Measurements from ENCODE around the gene CFAP119.
"Not testable (repeated sequence)": the region's sequence is repeated elsewhere in the genome, so short reads cannot be mapped to it uniquely, and the experiment has no call there.

Gene CFAP119

DNA sequence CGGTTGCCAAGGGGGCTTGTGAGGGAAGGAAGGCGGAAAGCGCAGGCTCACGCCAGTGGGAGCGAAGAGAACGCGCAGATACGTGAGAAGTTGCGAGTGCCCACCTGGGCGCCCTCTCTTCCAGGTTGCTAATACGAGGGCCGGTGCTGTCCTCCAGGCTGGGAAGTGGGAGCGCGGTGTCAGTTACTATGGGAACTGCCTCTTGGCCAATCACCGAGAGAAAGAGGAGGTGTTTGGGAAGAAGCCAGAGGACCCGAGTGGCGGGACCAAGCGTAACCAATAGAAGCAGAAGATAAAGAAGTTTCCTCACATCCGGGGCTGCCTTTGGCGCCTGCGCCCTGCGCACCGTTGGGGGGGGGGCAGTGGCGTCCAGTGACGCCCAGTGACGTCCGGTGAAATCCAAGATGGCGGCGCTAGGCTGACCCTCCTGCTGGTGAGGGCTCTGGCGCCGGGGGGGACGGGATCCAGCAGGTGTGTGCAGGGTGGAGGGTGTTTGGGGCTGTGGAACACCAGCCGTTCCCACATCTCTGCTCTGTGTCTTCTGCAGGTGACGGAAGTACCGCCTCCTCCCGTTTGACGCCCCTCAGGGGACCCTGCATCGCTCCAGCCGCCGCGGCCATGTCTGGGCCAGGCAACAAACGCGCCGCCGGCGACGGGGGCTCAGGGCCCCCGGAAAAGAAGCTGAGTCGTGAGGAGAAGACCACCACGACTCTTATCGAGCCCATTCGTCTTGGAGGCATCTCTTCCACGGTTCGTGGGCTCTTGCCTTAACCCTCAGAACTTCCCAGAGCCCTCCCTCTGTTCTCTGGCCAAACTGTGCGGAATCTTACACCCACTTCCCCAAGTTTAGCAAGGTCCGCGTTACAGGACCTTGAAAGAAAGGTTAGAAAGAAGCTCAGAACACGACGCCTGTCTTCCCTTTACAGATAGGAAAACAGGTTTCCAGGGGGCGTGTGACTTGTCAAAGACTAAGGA, at the start of gene CFAP119, which contains the start of gene RNF40:
Gene CFAP119 (minus strand): TSS at position 135 of the 975 bp plus-strand sequence. CDS start 314 bp downstream, outside the sequence.
Gene RNF40 (plus strand): TSS at position 395 of the 975 bp plus-strand sequence. CDS start 224 bp downstream, at position 619.
- DNase-seq = peak; percentile 76

DNA sequence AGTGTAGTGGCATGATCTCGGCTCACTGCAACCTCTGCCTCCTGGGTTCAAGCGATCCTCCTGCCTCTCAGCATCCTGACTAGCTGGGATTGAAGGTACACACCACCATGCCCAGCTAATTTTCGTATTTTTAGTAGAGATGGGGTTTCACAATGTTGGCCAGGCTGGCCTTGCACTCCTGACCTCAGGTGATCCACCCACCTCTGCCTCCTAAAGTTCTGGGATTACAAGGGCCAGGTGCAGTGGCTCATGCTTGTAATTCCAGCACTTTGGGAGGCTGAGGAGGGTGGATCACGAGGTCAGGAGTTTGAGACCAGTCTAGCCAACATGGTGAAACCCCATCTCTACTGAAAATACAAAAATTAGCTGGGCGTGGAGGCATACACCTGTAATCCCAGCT, 47.8 kb upstream of the CFAP119 start:
- not testable (repeated sequence) for DNase-seq

DNA sequence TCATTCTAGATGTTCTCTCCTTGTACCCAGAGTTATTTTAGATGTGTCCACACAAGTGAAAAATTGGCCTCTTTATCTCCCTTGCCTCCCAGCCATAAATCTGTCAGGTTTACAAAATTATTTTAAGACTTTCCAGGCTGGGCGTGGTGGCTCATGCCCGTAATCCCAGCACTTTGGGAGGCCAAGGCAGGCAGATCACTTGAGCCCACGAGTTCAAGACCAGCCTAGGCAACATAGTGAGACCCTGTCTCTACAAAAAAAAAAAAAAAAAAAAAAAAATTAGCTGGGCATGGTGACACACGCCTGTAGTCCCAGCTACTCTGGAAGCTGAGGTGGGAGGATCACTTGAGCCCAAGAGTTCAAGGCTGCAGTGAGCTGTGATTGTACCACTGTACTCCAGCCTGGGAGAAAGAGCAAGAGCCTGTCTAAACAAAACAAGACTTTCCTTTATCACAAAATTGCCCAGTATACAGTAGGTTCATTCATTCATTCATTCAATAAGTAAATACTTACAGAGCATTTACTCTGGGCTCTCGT, 47.1 kb upstream of the CFAP119 start:
- DNase-seq = not testable (repeated sequence)

DNA sequence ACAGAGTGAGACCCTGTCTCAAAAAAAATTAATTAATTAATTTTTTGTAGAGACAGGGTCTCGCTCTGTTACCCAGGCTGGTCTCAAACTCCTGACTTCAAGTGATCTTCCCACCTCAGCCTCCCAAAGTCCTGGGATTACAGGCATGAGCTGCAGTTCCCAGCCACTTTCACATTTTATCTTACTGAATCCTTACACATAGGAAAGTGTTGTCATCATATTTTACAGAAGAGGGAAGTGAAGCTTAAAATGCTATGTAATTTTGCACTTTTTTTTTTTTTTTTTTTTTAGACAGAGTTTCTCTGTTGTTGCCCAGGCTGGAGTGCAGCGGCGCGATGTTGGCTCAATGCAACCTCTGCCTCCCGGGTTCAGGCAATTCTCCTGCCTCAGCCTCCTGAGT, 46.3 kb upstream of the CFAP119 start:
- DNase-seq = no peak

DNA sequence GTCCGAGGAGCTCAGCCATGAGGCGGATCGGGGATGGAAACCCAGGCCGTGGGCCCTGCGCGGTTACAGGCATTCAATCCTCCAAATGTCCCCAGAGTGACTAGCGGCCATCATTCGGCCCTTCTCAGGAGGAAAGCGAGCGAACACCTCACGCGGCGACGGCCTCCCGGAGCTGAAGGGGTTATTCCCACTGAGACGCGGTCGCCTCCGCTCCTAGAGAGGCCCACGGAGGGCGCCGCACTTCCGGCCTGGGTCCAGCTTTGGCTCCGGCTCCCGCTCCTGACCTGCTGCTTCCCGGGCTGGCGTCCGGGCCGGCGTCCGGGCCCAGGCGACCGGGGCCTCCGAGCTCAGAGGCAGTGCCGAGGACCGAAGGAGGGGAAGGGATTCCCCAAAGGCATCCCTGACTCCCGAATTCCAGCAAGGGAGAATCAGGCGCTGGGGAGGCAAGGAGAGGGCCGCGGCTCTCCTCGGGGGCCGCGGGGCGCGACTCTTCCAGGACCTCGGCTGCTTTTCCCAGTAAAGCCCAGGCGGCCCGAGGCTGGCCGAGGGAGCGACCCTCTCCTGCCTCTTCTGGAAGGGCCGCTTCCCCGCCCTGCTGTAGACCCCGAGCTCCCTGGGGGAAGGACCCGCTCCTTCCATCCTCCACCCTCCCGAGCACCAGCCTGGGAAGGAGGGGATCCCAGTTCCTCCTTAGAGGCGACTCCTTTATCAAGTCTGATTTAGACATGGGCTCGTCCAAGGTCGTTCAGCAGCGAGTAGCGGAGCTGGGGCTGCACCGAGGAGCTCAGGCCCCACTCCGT, 43.7 kb upstream of the CFAP119 start:
- DNase-seq = peak; percentile 33

DNA sequence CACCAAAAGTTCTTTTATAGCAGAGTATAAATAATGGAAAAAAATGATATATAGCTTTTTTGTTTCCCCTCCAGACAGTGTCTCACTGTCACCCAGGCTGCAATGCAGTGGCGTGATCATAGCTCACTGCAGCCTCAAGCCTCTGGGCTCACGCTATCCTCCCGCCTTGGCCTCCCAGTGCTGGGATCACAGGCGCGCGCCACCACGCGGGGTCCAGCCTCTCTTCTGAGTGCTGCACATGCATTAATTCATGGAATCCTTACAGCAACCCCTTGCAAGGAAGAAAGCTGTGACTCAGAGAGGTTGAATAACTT, 43.2 kb upstream of the CFAP119 start:
- DNase-seq = no peak

DNA sequence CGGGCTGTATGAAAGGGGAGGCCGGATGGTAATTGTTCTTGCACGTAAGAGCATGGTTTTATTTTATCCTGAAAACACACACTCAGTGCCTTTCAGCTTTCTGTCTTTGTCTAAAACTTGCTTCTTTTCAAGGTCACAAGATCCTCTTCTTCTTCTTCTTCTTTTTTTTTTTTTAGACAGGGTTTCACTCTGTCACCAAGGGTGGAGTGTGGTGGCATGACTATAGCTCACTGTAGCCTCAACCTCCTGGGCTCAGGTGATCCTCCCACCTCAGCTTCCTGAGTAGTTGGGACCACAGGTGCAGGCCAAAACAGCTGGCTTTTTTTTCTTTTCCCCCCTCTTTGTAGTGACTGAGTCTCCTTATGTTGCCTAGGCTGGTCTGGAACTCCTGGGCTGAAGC, 41.1 kb upstream of the CFAP119 start:
- DNase-seq = no peak

DNA sequence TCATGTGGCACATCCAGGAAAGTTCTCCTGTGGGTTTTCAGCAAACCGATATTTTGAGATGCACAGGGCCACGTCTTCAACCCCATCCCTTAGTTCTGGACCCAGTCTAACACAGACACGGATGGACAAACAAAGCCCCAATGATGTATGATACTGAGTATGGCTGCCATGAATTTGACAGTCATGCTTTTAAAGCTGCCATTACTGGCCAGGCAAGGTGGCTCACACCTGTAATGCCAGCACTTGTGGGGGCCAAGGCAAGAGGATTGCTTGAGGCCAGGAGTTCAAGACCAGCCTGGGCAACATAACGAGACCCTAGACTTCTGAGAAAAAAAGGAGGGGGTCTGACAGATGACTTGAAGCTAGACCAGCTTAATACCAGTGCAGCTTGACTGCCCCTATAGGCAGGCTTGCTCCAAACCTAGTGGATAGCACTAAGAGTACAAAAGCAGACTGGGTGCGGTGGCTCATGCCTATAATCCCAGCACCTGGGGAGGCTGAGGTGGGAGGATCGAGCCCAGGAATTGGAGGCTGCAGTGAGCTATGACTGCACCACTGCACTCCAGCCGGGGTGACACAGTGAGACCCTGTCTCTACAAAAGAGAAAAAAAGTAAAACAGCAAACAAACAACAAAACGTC, 35.9 kb upstream of the CFAP119 start:
- no peak for DNase-seq

DNA sequence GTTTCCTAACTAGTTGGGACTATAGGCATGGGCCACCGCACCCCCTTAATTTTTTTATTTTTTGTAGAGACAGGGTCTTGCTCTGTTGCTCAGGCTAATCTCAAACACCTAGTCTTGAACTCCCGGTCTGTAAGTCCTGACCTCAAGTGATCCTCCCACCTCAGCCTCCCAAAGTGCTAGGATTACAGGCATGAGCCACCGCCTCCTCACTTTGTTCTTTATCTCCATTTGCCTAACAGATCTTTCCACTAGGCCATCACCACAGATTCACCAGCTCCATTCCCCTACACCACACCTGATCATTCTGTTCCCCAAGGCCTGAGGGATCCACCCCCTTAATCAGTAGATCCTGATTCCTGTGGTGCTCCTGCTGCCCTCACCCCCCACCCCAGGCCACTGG, 32.8 kb upstream of the CFAP119 start:
- DNase-seq = no peak

DNA sequence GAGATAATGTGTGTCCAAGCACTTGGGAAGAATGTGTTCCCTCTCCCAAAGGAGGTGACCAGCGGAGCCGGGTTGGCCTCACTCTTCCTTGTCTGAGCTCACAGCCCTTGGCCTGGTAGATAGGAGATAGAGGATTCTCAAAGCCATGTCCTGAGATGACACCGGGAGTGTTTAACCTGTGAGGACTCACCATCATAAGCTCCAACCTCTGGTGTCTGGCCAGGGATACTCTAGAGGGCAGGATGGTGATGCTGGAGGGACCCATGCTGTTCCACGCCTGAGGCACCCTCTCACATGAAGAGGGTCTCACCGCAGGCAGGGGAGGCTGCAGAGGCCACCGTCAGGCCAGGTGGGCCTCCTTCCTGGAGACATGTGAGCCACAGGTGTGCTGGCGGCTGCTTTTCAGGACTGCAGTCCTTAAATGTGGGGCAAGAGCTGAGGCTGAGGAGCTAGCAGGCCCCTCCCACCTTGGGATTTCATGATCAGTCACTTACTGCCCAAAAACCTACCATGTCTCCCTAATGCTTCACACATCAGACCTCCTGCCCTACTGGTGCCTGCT, 31.7 kb upstream of the CFAP119 start:
- no peak for DNase-seq

DNA sequence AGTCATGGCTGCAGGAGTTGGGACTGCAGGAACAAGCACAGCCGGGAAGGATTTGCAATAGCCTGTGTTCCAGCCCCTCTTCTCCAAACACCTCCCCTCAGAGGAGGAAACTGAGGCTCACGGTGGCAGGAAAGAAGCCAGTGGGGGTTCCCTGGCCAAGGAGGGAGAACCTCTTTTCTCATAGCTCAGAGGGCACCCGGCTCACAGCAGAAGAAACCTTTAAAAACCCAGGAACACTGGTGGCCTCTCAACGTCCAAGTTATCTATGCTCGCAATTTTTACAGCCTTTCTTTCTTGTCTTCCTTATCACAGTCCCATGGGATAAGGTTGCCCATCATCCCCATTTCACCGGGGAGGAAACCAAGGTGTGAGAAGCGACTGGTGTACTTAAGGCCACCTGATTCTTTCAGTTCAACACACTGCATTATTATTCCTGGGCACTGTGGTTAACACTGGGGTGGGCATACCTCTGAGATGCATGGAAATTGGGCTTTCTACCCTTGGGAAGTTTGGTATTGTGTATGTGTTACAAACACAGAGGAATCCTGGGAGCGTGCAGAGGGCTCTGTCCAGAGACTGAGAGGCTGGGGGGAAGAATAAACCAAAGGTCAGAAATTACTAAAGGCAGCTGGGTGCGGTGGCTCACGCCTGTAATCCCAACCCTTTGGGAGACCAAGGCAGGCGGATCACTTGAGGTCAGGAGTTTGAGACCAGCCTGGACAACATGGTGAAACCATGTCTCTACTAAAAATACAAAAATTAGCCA, 25.9 kb upstream of the CFAP119 start:
- DNase-seq = no peak

DNA sequence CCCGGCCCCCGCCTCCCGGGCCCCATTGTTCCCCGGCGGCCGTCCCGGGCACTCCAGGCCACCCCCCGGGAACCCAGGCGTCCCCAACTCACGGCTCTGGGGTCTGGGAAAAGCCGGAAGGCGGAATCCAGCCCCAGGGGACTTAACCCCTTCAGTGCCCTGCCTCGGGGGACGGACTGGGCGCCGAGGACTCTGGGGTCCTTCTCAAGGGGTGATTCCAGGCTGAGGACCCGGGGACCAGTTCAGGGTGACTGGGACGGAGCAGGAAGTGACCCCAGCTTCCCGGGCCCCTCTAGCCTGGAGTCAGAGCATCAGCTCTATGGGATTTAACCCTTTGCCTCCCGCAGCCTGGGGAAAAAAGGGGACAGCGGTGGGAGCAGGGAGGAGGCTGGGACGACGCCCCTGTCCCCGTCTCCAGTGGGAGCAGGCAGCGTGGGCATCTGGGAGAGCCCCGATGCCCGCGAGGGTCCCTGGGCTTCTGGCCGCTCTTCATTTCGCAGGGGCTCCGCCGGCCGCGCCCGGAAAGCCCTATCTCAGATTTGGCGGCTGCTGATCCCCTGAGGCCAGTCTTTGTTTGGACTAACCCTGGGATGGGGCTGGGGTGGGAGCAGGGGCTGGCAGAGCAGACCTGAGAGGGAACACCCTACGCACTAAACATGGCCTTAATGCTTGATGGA, 25.2 kb upstream of the CFAP119 start, which contains the start of gene ZNF629:
Gene ZNF629 (minus strand): TSS at position 270 of the 677 bp plus-strand sequence. CDS start 2,723 bp downstream, outside the sequence.
- DNase-seq = no peak

DNA sequence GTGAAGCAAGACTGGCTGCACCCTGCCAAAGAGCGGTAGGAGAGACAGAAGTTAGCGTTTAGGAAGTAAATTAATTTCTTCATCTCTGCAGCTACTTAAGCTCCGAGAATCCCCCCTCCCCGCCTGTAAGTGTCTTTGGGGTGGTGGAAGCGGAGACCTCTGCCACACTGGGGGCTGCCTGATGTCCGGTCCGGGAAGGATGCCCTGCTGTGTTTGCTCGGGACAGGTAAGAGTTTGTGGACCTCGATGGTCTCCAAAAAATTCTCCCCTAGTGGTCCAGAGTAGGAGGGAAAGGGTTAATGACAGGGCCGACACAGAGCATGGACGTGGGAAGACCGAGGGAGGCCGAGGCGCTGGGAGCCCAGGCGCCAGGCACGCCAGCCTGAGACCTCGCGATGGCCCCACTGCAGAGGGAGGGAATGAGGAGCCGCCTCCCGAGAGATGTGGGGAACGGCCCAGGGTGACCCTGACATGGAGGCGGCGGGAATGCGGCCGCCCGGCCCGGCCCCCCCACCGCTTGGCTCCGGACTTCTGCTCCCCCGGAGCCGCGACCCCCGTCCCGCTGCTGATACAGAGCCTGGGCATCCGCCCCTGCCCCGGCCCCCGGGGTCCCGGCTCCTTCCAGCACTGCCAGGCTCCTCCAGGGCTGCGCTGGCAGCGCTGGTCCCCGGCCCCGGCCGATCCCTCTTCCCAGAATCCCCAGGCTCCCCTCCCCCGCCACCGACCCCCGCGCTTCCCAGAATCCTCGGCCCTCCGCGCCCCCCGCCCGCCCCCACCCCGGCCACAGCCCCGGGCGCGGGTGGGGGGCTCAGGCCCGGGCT, 24.5 kb upstream of the CFAP119 start:
- DNase-seq = no peak

DNA sequence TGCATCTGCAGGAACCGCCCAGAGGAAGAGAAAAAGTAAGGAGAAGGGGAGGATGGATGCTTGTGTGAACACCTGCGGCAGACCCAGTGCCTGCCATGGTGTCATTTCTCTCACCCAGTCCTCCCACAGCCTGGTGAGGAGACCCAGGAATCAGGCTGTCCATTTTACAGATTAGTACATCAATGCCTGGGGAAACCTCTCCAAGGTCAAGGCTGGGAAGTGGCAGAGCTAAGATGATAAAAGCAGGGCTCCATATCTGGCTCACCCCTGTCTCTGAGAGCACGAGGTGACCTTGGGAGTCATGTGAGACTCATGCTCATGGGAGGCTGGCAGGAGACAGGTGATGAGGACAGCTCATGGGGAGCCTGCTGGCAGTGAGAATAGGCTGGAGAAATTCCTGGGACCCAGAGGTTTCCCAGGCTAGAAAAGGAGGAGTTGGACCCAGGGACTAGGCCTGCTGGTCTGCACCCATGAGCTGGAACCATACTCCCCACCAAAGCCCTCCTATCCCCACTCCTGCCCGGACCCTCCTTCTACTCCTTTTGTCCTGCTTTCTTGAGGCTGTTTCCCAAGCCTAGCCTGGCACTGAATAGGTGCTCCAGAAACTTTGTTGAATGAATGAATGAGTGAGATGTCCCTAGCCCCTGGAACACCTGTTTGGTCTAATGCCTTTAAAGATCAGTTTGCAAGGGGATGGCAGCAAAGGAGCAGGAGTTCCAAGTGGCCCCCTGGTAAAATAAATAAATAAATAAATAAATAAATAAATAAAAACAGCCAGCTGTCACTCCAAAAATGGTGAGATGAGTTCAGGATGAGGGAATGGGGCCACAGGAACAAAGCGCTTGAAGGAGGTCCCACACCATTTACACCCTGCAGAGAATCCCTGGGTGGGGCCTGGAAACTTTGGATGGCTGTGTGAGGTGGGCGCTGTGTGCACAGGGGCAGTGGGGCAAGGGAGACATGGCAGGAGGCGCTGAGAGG, 23.6 kb upstream of the CFAP119 start:
- DNase-seq = no peak

DNA sequence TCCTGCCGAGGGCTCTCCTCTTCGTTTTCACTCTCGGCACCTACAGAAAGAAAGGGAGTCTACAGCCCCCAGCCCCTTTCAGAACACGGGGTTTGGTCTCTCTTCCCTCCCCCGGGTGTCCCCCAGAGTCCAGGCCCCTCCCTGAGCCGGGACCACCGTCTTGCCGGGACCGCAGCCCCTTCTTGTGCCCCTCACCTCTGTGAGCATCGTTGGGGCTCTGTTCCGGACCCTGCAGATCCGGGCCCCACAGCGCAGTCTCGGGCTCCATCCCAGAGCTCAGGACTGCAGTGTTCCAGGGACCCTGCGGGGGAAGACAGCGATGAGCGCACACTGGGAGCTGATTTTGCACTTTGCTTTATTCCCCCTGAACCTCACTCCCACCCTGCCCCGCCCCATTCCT, 22.4 kb upstream of the CFAP119 start:
- DNase-seq = no peak

DNA sequence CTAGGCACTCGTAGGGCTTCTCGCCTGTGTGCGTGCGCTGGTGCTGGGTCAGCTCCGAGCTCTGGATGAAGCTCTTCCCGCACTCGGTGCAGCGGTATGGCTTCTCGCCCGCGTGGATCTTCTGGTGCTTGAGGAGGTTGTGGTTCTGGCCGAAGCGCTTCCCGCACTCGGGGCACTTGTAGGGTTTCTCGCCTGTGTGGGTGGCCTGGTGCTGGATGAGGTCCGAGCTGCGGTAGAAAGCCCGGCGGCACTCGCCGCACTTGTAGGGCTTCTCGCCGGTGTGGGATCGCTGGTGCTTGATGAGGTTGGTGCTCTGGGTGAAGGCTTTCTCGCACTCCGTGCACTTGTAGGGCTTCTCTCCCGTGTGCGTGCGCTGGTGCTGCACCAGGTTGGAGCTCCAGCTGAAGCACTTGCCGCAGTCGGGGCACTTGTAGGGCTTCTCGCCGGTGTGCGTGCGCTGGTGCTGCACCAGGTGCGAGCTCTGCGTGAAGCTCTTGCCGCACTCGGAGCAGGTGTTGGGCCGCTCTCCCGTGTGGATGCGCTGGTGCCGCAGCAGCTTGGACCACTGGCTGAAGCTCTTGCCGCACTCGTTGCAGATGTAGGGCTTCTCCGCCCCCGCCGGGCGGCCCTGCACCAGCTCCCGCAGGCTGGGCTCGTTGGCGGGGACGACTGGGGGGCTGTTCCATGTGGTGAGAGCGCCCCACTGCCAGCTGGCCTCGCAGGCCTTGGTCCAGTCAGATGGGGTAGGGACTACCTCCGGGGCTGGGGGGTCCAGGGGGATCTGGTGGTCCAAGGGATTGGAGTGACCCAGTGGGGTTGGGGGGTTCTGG, 21.6 kb upstream of the CFAP119 start:
- no peak for DNase-seq

DNA sequence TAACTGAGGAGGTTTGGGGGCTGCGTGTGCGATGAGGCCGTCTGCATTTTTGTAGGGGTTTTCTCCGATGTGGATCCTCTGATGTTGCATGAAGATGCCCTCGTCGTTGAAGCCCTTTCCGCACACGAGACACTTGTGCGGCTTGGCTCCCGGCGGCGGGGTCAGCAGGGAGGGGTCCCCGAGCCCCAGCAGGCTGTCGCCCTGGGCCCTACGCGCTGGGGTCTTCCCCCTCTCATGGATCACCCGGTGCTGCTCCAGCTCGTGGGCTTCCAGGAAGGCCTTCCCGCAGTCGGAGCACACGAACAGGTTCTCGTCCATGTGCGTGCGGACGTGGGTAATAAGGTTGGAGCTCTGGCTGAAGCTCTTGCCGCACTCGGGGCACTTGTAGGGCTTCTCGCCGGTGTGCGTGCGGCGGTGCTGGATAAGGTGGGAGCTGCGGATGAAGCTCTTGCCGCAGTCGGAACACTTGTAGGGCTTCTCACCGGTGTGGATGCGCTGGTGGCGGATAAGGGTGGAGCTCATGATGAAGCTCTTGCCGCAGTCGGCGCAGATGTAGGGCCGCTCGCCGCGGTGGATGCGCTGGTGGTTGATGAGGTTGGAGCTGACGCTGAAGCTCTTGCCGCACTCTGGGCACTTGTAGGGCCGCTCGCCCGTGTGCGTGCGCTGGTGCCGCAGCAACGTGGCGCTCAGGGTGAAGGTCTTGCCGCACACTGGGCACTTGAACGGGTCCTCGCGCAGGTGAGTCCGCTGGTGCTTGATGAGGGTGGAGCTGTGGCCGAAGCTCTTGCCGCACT, 20.8 kb upstream of the CFAP119 start:
- no peak for DNase-seq

Measured in activated T-cell treated with anti-CD3 and anti-CD28 coated beads for 4 hours (primary cell).